NCI-H187 (cell line): Measurements from ENCODE around the gene PTPRN2.

Source experiments
- DNase-seq, 2 experiments: peaks; one replicate each; lab custom pipeline; 2025; lab: John Stamatoyannopoulos, UW

The PTPRN2 gene

GRCh38 chr7:157664034-157664433 lies 923.6 kb downstream of the PTPRN2 start:
- DNase-seq, result no peak

- DNase-seq, result no peak
These were observed 924.5 kb downstream of the PTPRN2 start for GRCh38 chr7:157662981-157663716.

GRCh38 chr7:157662110-157662791 lies 925.4 kb downstream of the PTPRN2 start:
- no peak for DNase-seq

GRCh38 chr7:157661611-157661975 lies 926.0 kb downstream of the PTPRN2 start:
- no peak for DNase-seq

- DNase-seq, result no peak
These were observed 926.5 kb downstream of the PTPRN2 start for GRCh38 chr7:157660971-157661610.

- no peak for DNase-seq
These were observed 928.7 kb downstream of the PTPRN2 start for GRCh38 chr7:157658851-157659412.

- DNase-seq, result no peak
These were observed 929.6 kb downstream of the PTPRN2 start for GRCh38 chr7:157657741-157658740.

GRCh38 chr7:157656195-157656769 lies 931.3 kb downstream of the PTPRN2 start:
- no peak for DNase-seq

GRCh38 chr7:157654350-157654749 lies 933.3 kb downstream of the PTPRN2 start:
- DNase-seq, result no peak

GRCh38 chr7:157653827-157654207 lies 933.8 kb downstream of the PTPRN2 start:
- no peak for DNase-seq

GRCh38 chr7:157652954-157653826 lies 934.4 kb downstream of the PTPRN2 start:
- DNase-seq, result no peak

GRCh38 chr7:157652161-157652953 lies 935.3 kb downstream of the PTPRN2 start:
- no peak for DNase-seq

GRCh38 chr7:157651366-157652160 lies 936.1 kb downstream of the PTPRN2 start:
- DNase-seq, result no peak

GRCh38 chr7:157650801-157651200 lies 936.8 kb downstream of the PTPRN2 start:
- no peak for DNase-seq

GRCh38 chr7:157650131-157650631 lies 937.4 kb downstream of the PTPRN2 start:
- no peak for DNase-seq

GRCh38 chr7:157646551-157646950 lies 941.1 kb downstream of the PTPRN2 start:
- DNase-seq, result no peak

- DNase-seq, result no peak
These were observed 942.1 kb downstream of the PTPRN2 start for GRCh38 chr7:157645539-157645938.

GRCh38 chr7:157644946-157645345 lies 942.7 kb downstream of the PTPRN2 start:
- DNase-seq, result no peak
